Ishikawa (cell line): ENCODE results near the gene EGFL7.

ENCODE experiments used
- CREB1 ChIP-seq: IDR thresholded peaks from 2 replicates; pipeline ENCODE4 v1.6.1; 2012; ENCODE audit warnings: low read depth
- EGR1 ChIP-seq: IDR thresholded peaks from 2 replicates; pipeline ENCODE4 v1.6.1; 2012
- ZBTB7A ChIP-seq: IDR thresholded peaks from 2 replicates; pipeline ENCODE4 v1.6.1; 2012; ENCODE audit warnings: low read depth
- TF ChIP-seq, protein P1 (sequence below): IDR thresholded peaks from 2 replicates; pipeline ENCODE4 v1.6.1; 2012; ENCODE audit warnings: low read depth, mild to moderate bottlenecking

DNA sequence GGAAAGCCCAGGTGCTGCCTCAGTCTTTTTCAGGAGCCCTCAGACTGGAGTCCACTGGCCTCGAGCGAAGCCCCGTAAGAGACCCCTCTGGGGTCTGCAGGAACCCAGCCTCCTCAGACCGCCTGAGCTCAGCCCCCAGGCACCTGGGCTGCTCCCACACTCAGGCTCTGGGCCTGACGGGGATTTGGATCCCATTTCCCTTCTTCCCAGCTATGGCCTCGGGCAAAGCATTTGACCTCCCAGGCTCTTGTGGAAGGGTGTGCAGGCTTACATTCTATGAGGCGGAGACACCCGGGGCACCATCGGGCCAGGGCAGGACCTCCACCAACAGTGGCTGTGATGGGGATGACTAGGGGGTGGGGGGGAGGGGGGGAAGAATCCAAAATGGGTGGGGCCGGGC, 20.0 kb downstream of the EGFL7 start:
- TF ChIP-seq, protein P1, sequence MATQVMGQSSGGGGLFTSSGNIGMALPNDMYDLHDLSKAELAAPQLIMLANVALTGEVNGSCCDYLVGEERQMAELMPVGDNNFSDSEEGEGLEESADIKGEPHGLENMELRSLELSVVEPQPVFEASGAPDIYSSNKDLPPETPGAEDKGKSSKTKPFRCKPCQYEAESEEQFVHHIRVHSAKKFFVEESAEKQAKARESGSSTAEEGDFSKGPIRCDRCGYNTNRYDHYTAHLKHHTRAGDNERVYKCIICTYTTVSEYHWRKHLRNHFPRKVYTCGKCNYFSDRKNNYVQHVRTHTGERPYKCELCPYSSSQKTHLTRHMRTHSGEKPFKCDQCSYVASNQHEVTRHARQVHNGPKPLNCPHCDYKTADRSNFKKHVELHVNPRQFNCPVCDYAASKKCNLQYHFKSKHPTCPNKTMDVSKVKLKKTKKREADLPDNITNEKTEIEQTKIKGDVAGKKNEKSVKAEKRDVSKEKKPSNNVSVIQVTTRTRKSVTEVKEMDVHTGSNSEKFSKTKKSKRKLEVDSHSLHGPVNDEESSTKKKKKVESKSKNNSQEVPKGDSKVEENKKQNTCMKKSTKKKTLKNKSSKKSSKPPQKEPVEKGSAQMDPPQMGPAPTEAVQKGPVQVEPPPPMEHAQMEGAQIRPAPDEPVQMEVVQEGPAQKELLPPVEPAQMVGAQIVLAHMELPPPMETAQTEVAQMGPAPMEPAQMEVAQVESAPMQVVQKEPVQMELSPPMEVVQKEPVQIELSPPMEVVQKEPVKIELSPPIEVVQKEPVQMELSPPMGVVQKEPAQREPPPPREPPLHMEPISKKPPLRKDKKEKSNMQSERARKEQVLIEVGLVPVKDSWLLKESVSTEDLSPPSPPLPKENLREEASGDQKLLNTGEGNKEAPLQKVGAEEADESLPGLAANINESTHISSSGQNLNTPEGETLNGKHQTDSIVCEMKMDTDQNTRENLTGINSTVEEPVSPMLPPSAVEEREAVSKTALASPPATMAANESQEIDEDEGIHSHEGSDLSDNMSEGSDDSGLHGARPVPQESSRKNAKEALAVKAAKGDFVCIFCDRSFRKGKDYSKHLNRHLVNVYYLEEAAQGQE = no peak
- TF ChIP-seq ZBTB7A = no peak
- TF ChIP-seq CREB1 = no peak
- TF ChIP-seq EGR1 = no peak
